ENCODE data around the gene FSTL1. TPM values are rescaled to one million over a fixed set of nuclear protein-coding genes. Genes with fewer than 3 reads are reported as not detected.

FSTL1 gene
- total RNA-seq, 1 donor from 2014 or later, result 142 TPM

DNA sequence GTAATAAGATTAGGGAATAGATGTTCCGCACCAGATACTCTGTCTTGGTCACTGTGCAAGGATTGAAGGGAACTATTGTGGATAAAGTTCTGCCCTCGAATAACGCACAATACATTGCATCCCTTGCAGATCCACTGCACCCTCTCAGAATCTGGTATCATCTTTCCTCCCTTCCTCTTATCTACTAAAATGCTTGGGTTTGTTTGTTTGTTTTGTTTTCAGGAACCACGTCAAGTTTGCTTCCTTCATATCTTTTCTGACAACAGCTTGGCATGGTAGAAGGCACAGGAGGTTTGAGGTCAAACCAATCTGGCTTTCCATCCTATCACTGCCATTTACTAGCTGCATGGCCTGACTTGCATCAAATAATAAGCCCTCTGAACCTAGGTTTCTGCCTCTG, 2.0 kb upstream of the FSTL1 start:
- Histone ChIP-seq H3K27me3 (ENCODE audit: control insufficient read depth, insufficient read depth, low read length) (no peaks in the 10 kb centered on the region), H3K36me3 (ENCODE audit: control insufficient read depth, insufficient read depth, low read length) (no peaks in the 10 kb centered on the region), H3K4me3 (ENCODE audit: low read depth, low read length) (no peak overlapping the region)
- DNase-seq (ENCODE audit: low read depth), result no peak
- TF ChIP-seq, protein P1, sequence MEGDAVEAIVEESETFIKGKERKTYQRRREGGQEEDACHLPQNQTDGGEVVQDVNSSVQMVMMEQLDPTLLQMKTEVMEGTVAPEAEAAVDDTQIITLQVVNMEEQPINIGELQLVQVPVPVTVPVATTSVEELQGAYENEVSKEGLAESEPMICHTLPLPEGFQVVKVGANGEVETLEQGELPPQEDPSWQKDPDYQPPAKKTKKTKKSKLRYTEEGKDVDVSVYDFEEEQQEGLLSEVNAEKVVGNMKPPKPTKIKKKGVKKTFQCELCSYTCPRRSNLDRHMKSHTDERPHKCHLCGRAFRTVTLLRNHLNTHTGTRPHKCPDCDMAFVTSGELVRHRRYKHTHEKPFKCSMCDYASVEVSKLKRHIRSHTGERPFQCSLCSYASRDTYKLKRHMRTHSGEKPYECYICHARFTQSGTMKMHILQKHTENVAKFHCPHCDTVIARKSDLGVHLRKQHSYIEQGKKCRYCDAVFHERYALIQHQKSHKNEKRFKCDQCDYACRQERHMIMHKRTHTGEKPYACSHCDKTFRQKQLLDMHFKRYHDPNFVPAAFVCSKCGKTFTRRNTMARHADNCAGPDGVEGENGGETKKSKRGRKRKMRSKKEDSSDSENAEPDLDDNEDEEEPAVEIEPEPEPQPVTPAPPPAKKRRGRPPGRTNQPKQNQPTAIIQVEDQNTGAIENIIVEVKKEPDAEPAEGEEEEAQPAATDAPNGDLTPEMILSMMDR (IDR thresholded peaks at IDR 0.05; ENCODE audit: insufficient read depth, low read length, poor library complexity, severe bottlenecking), result no peak

DNA sequence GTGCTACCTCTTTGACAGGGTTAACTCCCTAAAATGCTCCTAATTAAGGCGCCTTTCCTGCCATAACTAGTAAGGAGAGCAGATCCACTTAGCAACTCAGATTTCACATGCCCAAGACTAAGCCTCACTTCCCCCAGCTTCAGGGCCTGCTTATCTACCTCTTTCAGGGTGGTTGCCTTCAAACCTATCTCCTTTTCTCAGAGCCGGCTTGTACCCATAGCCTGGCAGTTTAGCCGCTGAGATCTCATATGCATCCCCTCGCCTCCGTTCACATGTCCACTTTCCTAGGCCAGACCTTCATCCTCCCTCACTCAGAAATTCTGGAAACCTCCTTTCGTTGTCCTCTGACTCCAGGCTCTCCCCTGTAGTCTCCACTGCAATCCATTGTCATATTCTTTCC, 1.0 kb upstream of the FSTL1 start:
- no peak for DNase-seq (ENCODE audit: low read depth)
- no peaks in the 10 kb centered on the region for H3K36me3 ChIP-seq (ENCODE audit: control insufficient read depth, insufficient read depth, low read length)
- TF ChIP-seq, protein P1 (IDR thresholded peaks at IDR 0.05; ENCODE audit: insufficient read depth, low read length, poor library complexity, severe bottlenecking), result no peak
- H3K4me3 ChIP-seq (ENCODE audit: low read depth, low read length), result no peak overlapping the region
- H3K27me3 ChIP-seq (ENCODE audit: control insufficient read depth, insufficient read depth, low read length), result no peaks in the 10 kb centered on the region

DNA sequence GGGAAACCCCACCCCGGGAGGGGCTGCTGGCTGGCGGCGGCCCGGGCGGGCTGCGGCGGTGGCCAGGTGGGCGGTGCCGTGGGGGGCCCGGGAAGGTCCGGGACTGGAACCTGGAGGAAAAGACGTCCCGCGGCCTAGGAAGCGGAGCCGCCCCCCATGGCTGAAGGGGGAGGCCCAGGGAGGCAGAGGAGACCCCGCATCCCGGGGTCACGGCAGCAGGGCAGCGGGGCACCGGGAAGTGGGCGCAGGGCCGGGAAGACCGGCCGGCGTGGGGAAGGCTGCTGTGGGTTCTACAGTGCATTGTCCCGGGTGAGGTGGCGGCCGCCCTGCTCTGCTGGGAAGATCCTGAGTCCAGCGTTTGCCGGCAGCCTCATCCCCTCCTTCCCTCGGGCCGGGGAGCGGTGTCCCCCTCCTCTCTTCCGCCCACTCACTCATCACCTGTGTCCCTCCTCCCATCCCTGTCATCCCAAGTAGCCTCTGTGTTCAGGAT, 525 bp upstream of the FSTL1 start:
- no peaks in the 10 kb centered on the region for H3K36me3 ChIP-seq (ENCODE audit: control insufficient read depth, insufficient read depth, low read length)
- TF ChIP-seq, protein P1 (IDR thresholded peaks at IDR 0.05; ENCODE audit: insufficient read depth, low read length, poor library complexity, severe bottlenecking), result no peak
- no peaks in the 10 kb centered on the region for H3K27me3 ChIP-seq (ENCODE audit: control insufficient read depth, insufficient read depth, low read length)
- DNase-seq (ENCODE audit: low read depth), result no peak
- H3K4me3 ChIP-seq (ENCODE audit: low read depth, low read length), result peak overlapping the region; percentile 75

DNA sequence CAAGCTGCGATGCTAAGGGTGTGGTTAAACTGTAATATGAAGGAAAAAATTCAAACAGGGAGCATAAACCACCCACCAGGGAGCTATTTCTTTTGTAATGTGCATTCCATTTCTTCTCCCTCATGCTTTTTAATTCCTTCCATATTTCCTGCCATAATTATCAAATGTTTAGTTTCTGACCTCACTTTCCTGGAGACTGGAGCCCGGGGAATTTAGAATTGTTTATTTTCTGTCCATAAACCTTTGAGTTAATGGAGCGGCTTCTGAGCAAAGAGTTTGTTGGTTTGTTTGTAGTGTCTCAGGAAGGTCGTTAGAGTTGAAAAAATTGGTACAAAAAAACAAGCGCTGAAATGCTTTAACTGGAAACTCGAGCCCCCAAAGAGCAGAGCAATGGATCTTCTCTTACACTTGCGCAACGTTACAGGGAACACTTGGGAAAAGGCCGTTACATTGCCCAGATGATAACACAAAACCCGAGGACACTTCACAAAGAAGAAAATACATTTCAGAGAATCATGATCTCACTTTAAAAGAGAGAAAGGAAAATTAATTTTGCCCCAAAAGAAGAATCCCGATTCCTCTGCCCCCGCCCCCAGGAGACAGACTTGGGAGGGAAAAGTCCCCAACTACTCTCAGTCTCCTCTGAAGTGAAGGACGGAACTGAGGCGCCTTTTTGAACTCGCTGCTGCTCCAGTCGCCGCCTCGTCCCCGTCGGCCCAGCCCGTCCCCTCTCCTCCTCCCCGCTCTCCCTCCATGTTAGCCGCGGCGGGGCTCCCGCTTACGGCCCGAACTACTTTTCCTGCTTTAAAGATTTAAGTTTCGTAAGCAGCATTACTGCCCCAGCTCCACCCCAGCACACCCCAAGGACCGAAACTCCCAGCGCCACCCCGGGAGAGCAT, 842 bp downstream of the FSTL1 start:
- H3K36me3 ChIP-seq (ENCODE audit: control insufficient read depth, insufficient read depth, low read length), result no peaks in the 10 kb centered on the region
- DNase-seq (ENCODE audit: low read depth), result no peak
- peak overlapping the region; percentile 75 for H3K4me3 ChIP-seq (ENCODE audit: low read depth, low read length)
- TF ChIP-seq, protein P1 (IDR thresholded peaks at IDR 0.05; ENCODE audit: insufficient read depth, low read length, poor library complexity, severe bottlenecking), result no peak
- H3K27me3 ChIP-seq (ENCODE audit: control insufficient read depth, insufficient read depth, low read length), result no peaks in the 10 kb centered on the region

DNA sequence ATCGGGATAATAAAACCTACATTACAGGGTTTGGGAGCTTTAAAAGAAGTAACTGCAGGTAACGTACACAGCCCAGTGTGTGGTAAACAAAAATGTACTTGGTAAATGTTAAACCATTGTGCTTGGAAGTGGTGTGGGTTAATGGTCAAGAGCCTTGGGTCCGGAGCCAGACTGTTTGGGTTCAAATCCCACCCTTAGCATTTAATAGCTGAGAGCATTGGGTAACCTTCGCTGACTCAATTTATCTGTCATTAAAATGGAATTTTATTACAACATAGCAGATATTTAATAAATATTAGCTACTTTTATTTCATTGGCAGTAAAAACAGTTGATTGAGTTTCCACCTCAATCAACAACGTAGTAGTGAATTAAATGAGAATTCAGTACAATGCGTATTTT, 1.5 kb downstream of the FSTL1 start:
- no peak for DNase-seq (ENCODE audit: low read depth)
- TF ChIP-seq, protein P1 (IDR thresholded peaks at IDR 0.05; ENCODE audit: insufficient read depth, low read length, poor library complexity, severe bottlenecking), result no peak
- Histone ChIP-seq H3K36me3 (ENCODE audit: control insufficient read depth, insufficient read depth, low read length) (no peaks in the 10 kb centered on the region), H3K27me3 (ENCODE audit: control insufficient read depth, insufficient read depth, low read length) (no peaks in the 10 kb centered on the region), H3K4me3 (ENCODE audit: low read depth, low read length) (peak overlapping the region; percentile 75)

Measured in kidney epithelial cell (primary cell).